NCI-H774 (cell line): ENCODE data around the gene HMGCLL1.

Experiments used
- DNase-seq: peaks from one replicate; lab custom pipeline; 2025; lab: John Stamatoyannopoulos, UW

HMGCLL1 gene

GRCh38 chr6:55443238-55444134, 135.5 kb downstream of the HMGCLL1 start:
- no peak for DNase-seq

DNA sequence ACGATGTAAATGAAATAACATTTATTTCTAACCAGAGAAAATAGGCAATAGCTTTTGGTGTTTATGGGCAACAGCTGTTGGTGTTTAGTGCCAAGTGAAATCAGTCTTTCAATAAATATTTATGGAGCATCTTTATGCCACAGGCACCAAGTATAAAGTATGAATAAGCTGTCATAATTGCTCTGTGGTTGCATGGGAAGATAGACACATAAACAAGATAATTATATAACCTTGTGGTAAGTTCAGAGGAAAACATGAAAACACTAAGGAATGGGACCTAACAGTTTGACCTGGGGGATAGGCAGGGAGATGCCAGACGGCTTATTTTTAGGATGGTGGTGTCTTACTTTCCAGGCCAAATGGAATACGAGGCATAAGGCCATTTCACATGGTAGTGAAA, 140.8 kb downstream of the HMGCLL1 start:
- DNase-seq = no peak

- no peak for DNase-seq
These were observed 141.9 kb downstream of the HMGCLL1 start for GRCh38 chr6:55437141-55437540.

DNA sequence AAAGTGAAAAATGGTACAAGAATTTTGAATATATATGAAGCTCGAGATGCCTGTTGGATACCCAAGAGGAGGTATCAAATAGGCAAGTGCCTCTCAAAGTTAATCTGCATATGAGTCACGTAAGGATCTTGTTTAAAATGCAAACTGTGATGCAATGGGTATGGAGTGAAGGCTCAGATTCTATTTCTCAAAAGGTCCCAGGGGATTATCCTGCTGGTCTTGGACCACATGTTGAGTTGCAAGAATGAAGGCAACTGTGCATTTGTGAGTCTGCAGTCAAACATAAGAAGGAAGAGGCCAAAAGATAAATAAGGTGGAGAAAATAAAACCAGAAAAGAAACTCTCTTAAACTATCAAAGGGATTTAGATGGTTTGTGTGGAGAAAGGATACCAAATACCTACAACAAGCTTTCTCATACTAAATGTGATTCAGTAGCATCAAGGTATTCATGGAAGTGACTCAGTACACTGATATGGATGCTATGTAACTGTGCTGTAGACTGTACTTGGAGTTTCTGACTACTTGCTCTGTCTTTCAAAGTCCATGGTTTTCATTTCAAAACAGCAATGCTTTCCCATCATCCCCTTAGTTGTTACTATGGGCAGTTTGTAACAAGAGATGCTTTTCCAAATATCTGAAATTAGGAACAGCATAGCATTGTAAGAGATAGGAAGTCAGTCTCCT, 145.4 kb downstream of the HMGCLL1 start:
- no peak for DNase-seq

DNA sequence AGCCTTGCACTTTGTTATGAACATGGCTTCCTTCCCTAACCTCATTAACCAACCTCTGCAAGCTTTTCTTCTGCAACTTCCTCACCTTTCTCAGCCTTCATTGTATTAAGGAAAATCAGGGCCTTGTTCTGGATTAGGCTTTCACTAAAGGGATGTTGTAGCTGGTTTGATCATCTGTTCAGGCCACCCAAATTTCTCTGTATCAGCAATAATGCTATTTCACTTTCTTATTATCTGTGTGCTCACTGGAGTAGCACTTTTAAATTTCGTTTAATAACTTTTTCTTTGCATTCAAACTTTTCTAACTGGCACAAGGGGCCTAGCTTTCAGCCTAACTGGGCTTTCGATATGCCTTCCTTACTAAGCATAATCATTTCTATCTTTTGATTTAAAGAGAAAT, 155.1 kb downstream of the HMGCLL1 start:
- DNase-seq = no peak

DNA sequence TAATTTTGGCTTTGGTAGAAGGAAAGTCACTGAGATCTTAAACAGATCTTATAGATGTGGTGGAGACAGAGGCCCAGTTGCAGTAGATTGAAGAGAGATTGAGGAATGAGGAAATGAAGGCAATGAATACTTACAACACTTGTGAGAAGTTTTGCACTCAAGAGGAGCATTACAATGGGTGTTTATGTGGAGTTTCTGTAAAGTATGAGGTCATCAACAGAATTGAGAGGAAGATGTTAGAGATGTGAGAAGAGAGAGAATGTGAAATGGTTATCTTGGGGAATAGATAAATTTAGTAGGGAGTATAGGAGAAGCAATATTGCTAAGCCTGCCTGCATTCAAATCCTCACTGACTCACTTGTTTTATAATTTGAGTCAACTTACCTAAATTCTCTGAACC, 168.3 kb downstream of the HMGCLL1 start:
- no peak for DNase-seq

DNA sequence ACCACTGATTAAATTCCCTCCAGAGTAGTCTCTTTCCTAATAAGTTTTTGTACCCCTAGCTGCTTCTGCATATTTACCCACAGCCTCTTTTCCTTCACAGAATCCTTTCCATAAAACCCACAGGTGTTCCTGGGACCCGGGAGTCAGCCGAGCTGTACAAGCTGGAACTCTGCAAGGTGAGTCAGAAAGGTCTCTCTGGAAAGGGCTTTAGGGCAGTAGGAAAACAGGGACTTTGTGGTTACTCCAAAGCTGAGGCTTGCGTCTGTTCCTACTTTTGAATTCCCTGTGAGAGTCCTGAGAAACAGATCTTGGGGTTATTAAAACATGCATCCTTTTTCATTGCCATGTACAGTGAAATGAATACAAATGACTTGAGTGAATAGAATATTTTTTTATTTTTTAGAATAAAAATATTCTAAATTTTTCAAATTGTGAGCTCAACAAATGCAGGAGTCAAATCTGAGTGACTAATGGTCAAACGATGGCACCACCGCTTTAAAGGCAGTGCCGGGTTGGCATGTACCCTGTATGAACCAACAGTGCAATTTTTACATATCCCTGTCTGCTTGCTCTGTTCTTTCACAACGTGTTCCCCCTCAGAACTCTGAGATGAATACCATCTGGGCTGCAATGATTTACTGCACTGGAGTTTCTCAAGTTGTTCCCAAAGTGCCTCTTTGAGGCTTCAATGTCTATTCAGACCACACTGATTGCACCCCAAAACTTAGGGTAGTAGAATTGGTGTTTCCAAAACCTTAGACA, 173.3 kb downstream of the HMGCLL1 start:
- DNase-seq = no peak

DNA sequence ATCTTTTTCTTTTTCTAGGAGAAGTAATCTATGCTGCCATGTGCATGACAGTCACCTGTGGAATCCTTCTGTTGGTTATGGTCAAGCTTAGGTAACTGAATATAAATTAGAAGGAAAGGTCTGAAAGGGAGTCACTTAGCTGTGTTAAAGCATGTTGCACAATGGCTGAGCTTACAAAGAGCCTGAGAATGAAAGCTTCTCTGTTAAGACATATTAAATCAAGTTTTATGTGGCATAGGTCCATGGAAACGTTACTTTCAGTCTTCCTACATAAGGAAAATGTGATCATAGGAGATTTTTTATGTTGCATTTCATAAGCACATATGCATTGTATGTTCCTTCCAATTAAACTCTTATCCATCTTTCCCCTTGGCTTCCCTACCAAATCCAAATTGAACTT, 179.6 kb downstream of the HMGCLL1 start:
- no peak for DNase-seq

DNA sequence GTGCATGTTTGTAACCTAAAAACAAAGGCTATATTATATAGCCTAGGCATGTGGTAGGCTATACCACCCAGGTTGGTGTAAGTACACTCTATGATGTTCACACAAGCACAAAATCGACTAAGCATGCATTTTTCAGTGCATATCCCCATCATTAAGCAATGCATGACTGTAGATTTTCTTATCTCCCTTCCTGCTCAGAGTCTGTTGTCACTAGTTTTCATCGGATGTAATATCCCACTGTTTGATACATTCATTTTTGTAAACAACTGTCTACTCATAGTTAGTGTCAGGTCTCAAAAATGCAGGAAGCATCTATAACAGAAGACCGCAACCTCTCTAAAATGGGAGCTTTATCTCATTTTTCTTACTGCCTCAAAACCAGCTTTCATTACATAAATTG, 181.0 kb downstream of the HMGCLL1 start:
- no peak for DNase-seq

- no peak for DNase-seq
These were observed 183.1 kb downstream of the HMGCLL1 start for GRCh38 chr6:55395871-55396270.

- DNase-seq = no peak
These were observed 190.8 kb downstream of the HMGCLL1 start for GRCh38 chr6:55388211-55388610.
